Activated T-helper 1 cell treated with anti-CD3 and anti-CD28 coated beads, Interleukin-2, amount 50 U/mL, for 16 hours (primary cell): ENCODE results near the gene GRIA1.

Source experiments
- DNase-seq, 2 donors: peaks; one replicate each; pipeline ENCODE4 v3.0.0-alpha.2; 2020; ENCODE audit warnings: low read depth in 1 of 2, low spot score in 1 of 2

GRIA1 gene

DNA sequence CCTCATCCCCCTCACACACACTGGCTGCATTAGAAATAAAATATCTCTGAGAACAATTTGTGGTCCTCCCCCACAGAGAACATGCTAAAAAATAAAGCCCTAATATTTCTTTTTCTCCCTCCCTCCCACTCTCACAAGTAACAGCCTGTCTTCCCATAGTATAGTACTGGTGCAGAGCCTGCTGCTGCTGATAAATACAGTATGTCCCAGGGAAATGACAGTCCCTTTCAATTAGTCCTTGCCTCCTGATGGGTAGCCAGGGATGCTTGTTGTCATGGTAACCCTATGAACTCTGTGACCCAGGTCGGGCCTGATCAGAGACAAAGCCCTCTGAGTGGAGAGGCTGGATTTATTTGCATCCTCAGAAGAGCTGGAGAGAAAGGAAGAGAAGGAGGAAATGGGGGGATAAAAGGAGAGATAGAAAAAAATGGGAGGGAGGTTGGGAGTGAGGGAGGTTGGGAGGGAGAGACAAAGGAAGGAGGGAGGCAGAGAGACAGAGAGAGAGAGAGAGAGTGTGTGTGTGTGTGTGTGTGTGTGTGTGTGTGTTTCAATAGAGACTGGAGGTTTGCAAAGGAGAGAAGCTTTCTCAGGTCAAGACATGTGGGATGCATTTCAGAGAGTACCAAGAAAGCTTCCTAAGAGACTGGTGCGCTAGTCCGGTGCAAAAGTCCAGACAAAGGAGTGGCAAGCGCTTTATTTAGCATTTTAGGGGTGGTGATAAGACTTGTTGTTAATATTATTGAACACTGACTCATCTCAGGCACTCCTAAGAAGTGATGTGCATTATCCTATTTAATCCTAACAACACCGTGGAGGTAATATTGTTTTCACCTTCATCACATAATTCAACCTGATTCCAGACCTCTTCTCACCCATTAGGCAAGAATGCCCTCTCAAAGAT, 287.5 kb downstream of the GRIA1 start:
- no peak for DNase-seq

DNA sequence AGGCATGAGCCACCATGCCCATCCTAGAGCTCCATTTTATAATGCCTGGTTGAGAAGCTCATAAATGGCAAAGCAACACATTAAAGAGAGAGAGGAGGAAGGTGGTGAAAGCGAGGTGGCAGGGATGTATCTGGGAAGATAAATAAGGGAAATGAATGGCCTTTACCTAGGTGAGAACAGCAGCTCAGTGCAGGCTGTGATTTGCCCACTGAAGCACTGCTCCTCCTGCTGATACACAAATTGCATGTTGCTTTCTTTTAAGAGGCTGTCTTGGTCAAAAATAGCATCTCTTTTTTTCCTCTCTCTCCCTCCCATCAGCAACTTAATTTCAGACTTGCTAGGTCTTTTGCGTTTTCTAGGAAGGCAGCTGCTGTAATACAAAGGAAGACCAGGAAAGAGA, 289.4 kb downstream of the GRIA1 start:
- DNase-seq, result no peak

DNA sequence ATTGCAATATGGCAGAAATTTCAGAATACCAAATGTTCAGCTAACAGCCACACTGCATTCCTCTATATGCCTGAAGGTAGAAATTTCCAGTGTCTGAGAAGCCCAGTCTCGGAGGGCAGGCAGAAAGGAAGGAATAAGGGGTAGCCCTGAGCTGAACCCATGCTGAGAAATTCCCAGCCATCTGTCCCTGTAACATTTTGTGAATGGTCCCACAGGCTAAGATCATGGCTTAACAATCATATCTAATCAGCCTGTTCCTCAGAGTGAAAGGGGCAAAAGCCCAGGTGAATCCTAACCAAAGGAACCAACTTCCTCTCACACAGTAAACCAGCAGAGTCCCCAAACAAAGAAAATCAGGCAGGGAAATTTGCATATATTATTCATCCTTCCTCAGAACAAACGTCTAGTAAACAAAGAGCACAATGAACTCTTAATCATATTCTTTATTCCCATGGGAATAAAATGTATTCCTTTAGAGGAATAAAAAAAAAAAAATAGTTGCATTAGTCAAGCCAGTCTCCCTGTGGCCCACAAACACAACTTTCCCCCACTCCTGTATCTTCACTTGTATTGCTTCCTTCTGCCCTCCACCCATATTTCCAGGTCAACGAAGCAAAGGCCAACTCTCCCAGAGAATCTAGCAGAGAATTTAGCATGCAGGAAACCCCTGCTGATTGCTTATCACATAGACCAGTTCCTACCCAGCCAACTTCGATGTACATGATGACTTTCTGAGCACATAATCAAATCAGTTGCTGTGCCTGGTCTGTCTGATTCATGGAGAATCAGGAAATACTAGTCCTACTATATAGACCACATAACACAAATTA, 290.6 kb downstream of the GRIA1 start:
- DNase-seq, result no peak

DNA sequence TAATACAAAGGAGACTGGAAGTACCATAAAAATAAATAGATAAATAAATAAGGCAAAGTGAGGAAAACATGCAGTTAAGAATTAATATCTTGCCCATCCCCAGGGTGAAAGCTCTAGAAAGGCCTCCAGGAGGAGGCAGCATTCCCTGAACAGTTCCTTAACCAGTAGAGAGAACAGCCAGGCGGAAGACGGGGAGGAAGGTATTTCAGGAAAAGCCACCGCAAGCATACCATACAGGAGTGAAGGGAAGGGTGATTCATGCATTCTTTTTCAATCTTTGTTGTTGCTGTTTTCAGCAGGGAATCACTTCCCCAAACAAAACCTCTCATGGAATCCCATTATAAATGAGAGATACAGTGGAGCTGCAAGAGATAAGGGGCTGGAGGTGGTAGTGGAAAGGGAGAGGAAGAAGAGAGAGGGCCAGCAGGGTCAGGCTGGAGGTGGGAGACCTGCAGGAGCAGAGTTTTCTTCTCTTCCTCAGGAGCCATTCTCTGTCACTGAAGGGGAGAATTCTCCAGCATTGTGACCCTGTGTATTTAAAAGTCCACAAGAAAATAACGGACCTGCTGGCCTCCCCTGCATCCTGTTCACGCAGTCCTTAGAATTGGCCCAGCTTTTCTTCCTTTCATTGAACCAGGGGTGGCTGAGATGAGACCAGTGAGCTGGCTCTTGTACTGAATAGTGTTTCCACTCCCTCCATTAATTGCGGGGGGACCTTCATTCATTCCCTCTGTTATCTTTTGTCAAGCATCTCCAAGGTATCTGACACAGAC, 292.3 kb downstream of the GRIA1 start:
- no peak for DNase-seq

DNA sequence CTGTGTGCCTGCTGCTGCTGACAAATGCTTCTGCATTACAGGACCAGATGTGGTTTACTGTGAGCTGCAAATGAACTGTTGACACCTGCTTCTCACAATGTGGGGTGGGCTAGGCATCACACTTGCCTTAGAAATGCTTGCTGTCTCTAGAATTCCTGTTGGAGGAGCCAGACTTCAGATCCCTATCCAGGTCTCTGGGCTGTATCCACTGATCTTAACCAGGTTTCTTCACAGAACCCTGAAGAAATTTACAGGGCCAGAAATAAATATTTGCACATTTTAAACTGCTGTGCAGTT, 292.8 kb downstream of the GRIA1 start:
- no peak for DNase-seq

DNA sequence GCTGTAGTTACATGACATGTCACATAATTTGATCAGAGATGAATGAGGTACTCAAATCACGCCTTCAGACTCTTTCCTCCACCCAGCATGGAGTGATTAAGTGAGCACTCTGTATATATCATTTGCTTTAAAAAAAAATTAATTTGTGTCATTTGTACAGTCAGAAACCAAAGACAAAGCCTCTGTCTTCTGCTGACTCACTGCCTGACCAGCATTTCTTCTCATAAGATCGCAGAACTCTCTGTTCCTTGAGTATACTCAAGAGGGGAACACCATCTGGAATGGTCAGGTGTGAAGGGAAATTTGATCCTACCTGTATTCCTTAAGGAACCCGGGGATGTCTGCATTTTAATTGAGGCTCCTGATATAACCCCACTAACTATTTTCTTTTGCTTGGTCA, 293.8 kb downstream of the GRIA1 start:
- no peak for DNase-seq

DNA sequence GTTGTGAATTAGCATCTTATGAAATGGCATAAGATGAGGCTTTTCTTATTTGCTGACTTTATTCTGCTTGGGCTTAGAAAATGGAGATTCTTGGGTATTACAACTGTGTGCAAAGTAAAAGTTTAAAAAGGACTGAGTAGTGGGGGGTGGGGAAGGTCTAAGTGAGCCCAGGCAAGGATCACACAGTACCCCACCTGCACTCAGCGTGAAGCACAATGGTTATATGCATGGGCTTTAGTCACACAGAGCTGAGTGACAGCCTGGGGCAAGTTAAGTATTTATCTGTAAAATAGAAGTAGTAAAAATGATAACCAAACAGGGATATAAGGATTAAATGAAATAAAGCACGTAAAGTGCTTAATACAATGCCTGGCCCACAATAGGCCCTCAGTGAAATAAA, 300.9 kb downstream of the GRIA1 start:
- DNase-seq, result no peak

DNA sequence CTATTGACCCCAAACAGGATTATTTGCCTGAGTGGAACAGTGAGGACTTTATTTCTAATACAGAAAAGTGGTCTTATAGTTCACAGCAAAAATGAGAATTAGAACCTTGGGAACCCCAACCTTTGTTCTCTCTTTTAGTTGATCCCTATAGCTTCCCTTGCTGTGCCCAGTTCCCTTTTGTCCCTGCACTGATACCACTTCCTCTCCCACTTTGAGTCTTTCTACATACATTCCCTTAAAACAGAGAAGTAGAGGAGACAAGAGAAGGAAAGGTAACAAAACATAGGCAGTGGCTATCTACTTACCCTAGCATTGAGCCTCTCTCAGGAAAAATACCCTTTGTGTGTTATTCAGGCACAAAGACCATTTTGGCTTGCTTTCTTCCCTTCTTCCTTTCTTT, 301.8 kb downstream of the GRIA1 start:
- DNase-seq, result no peak

DNA sequence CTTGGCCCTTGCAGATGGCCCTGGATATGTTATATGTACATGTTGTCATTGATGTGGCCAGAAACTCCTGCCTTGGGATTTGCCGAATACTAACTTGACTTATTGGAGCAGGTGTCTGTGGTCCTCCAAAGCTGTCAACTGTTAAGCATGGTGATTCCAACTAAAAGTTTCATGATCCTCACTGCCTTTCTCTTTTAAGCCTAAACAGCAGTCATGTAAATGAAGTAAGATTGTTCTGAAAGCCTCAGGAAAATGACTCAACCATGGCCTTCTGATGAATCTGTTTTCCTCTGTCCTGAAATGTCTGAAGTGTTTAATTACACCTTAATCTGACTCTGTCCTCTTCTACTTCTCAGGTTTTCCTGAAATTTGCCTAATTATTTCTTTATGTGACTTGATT, 303.2 kb downstream of the GRIA1 start:
- no peak for DNase-seq

DNA sequence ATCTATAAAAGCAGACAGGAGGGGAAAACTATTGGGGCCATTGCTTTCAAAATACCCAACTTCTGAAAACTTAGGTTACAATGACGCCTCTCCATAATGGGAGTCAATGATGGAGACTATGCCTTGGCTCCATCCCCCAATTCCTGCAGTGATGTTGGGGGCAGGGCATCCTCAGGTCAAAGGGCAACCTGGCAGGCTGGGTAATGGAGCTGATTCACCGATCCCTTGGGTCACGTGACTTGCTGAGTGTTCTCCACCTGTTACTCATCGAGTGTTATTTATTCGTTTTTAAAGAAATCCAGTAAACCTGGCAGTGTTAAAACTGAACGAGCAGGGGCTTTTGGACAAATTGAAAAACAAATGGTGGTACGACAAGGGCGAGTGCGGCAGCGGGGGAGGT, 303.9 kb downstream of the GRIA1 start:
- DNase-seq, result no peak

DNA sequence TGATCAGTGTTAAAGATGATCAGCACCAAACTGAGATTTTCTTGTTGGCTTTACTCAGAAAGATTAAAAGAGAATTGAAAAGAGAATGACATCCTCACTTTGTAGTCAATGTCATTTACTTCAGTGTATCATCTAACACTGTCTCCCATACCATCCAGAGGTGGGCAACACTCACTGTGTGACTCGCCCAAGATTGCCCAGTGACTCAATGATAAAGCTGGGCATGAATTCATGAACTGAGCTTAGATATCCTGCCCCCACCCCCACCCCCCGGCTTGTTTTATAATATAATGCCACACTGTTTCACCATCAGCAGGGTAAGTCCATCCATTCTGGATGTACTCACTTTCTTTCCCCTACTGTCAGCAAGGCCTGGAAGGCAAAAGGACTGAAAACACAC, 306.1 kb downstream of the GRIA1 start:
- DNase-seq, result no peak

DNA sequence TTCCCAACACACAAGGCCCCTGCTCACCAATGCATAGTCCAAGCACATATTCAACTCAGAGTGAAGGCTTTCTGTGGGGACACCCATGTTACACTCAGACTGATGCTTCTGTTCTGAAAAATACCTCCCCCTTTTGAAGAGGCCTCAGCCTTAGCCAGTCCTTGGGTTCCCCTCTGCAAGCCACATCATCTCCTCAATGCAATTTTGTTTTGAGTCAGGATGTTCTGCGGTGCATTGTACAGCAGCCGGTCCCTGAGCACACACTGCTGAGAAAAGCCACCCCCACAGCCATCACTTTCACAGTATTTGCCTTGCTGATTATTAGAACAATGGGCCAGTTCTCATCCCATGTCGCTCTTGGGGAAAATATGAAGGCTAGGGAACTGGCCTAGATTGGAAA, 307.0 kb downstream of the GRIA1 start:
- DNase-seq, result no peak

DNA sequence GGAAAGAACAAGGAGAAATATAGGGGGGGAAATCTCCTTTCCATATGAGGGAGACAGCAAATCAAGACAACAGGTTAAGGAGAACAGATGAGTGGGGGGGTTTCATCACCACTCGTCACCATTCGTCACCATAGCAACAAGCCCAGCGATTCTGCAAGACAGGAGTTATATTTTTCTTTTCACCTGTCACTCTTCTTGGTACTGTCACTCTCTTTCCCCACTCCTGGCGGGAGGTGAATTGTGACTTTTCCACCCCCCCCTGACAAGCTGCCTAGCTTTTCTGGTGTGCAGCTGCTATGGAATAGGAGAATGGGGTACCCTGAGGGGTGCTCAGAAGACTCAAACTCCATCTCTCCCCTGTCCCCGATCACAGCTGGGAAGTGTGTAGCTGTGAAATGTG, 308.4 kb downstream of the GRIA1 start:
- DNase-seq, result no peak

DNA sequence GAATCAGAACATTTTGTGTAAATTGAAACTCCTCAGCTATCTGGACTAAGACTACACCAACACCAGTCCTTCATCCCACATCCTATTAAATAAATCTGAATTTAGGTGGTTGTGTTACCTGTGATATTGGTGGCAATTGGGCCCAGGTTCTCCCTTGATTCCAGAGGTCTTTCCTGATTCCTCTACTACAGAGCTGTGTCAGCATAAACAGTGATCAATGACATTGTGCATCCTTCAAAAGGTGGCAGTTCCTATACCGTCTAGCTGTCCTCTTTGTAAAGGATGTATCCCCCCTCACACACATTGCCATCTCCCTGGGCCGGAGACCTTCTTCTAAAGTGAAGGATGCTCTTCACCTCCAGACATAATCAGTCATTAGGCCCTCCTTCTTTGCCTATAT, 309.0 kb downstream of the GRIA1 start:
- DNase-seq, result no peak

DNA sequence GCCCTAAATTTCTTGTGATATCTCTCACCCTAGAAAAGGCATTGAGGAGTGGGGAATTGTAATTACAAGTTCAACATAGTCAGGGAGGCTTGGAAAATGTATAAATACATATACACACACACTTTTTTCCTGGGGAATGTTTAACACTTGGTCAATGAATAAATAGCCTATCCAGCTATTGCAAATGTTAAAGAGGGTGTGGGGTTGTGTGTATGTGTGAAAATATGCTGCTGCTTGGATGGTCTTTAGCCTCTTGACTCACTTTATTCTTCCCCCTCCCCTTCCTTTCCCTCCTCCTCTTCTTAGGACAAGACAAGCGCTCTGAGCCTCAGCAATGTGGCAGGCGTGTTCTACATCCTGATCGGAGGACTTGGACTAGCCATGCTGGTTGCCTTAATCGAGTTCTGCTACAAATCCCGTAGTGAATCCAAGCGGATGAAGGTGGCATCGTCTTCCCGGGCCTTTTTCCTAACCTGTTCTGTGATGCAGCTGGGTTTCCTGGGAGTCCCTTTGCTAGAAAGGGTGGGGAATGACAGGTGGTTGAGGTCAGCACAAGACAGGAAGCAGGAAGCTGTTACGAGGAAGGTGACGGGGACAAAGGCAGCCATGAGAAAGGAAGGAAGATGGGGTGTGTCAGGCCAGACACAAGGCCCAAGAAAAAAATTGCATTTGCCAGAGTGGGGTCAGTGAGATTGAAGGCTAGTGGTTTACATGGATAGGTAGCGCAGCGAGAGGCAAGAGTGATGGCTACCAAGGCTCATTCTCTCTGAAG, 311.8 kb downstream of the GRIA1 start:
- no peak for DNase-seq

DNA sequence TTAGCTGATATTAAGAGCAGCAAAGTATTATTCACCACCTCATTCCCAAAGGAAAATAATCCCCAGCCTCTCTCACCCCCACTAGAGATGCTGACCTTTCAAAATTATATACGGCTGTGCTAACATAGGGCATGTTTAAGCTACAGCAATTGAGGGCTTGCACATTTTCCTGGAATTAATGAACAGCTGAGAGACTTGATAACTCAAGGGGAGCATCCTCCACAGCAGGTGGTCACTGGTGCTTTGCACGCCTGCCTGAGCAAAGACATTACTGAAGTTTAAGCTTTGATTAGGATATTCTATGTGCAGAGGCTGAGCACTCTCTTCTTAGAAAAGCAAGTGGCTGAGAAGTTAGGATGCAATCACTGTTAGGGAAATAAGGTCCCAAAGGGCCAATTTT, 317.3 kb downstream of the GRIA1 start:
- DNase-seq, result no peak

DNA sequence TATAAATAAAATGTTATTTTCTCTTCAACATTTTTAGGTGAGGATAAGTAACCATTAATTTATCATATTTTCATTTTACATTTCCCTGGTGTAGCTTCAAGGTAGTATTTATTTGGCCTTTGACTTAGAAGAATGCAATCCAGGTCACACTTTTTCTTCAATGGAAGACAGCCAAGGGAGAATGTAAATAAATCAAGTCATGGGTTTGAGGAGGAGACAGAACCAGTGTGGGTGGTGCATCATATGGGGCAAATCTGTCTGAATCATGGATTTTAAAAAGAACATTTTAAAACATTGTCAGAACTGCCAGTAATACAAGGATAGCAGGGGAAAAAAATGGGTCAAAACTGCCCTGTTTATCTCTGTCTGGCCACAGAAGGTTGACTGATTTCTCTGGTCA, 318.7 kb downstream of the GRIA1 start:
- DNase-seq, result no peak

DNA sequence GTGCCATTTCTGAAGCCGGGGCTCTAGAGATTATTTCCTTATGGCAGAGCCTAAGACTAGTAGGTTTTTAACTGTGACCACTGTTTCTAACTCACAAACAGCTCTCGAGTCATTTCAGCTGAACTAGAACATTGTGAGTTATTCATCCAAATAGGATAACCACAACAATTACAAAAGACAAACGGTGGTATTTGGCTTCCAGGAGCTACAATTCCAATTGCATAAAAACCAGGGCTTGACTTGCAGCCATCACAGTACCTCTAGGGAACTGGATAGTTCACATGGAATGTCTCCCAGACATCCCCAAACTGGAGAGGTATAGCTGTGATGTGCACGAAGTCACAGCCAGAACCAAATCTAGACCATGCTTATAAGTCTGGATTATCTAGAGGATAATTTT, 323.4 kb downstream of the GRIA1 start:
- DNase-seq, result no peak

DNA sequence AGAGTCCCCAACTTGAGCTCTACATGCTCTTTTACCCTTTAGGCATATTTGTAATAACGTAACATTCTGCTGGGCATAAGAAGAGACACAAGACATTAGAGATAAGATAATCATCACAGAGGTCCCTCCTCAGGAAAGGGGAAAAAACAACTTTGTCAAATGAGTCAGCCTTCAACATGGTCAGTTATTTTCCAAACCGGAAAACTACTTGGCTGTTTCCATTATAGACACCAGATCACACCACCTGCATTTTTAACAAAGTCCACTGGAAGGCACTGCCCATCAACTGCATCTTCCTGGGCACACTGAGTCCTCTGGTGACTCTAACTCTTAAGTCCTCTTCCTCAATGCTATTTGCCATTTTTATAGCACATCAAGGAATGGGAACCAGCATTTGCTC, 326.4 kb downstream of the GRIA1 start:
- no peak for DNase-seq

DNA sequence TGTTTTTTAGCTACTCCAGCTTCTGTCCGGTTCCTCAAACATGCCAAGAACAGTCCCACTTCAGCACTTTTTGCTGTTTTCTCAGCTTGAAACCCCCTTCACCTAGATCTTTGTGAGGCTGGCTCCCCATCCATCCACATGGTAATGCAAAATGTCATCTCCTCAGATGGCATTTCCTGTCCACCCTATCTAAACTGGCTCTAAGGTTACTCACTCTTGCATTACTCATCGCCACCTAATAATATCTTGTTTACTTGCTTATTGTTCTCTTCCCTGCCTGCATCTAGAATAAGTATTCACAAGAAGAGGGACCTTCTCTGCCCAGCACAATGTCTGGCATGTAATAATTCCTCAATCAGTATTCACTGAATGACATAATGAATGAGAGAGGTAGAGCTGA, 328.2 kb downstream of the GRIA1 start:
- DNase-seq, result no peak

DNA sequence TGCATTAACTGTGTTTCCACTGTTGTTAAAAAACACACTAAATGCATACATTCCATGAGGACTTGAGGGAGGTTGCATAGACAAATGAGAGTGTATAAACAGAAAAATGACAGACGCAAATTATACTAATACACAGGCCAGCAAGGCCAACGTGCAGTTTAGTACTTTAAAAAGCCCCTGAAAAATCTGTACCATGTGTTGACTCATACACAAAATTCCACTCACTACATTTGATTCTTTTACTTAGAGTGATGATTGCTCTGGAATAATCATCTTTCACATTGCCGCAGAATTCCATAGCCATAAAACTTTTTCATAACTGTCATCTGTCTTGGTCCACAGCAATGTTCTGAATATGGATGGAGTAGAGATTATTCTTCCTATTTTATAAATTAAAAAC, 332.6 kb downstream of the GRIA1 start:
- DNase-seq, result no peak
